Kidney (tissue), 14 donors: Measurements from ENCODE around the gene CTBS. TPM values are rescaled to one million over a fixed set of nuclear protein-coding genes. Genes with fewer than 3 reads are reported as not detected.

ENCODE experiments used
- DNase-seq, 5 donors: peaks; one replicate each; pipeline ENCODE4 v3.0.0-alpha.2; 2013 to 2020
- FAIRE-seq: peaks from 2 replicates; lab custom pipeline; 2012; peaks lifted over from hg19 to GRCh38; lab: Jason Lieb, UNC
- H3K27ac ChIP-seq, 2 donors: one replicate each; pipeline ENCODE4 v1.7.0; 2013; ENCODE audit warnings: low read depth in 2 of 2, low read length in 2 of 2, inconsistent platforms in 1 of 2
- H3K27me3 ChIP-seq: one replicate; pipeline ENCODE4 v1.7.1; 2013; ENCODE audit warnings: low read length, inconsistent platforms; ENCODE audit not compliant: control insufficient read depth, insufficient read depth
- H3K36me3 ChIP-seq, 3 donors: one replicate each; pipeline versions ENCODE4 v1.7.0 to v1.7.1; 2013; ENCODE audit warnings: low read length in 3 of 3, control low read depth in 1 of 3, inconsistent platforms in 1 of 3; ENCODE audit not compliant: insufficient read depth in 3 of 3, control insufficient read depth in 2 of 3
- H3K4me1 ChIP-seq, 3 donors: one replicate each; pipeline versions ENCODE4 v1.7.0 to v1.7.1; 2013; ENCODE audit warnings: low read length in 3 of 3, inconsistent platforms in 1 of 3, low read depth in 1 of 3; ENCODE audit not compliant: control insufficient read depth in 2 of 3, insufficient read depth in 2 of 3
- H3K4me3 ChIP-seq, 3 donors: one replicate each; pipeline versions ENCODE4 v1.7.0 to v1.8.1; 2013; ENCODE audit warnings: low read length in 3 of 3, control low read depth in 1 of 3, inconsistent platforms in 1 of 3
- H3K9ac ChIP-seq, 3 donors: one replicate each; pipeline versions ENCODE4 v1.7.0 to v1.7.1; 2013; ENCODE audit warnings: low read length in 3 of 3, control low read depth in 1 of 3, inconsistent platforms in 1 of 3
- H3K9me3 ChIP-seq, 3 donors: one replicate each; pipeline versions ENCODE4 v1.7.0 to v1.7.1; 2013; ENCODE audit warnings: low read length in 3 of 3, control low read depth in 1 of 3, inconsistent platforms in 1 of 3; ENCODE audit not compliant: control insufficient read depth in 2 of 3, insufficient read depth in 1 of 3
- intact Hi-C: fragments of 100-400 bp; cut with DNase I; formaldehyde crosslinking; loops from one replicate; pipeline ENCODE4 v1.11.1; 2022
- polyA plus RNA-seq: library from polyadenylated mRNA; stranded (reverse); fragments of 350-450 nt; fragmentation: Illumina TruSeq; extraction: RNeasy Lipid Tissue Mini Kit (QIAGEN cat#74804); gene quantifications from one replicate; pipeline ENCODE4 v1.2.3, GENCODE V29; 2014; ENCODE audit warnings: low read depth, low replicate concordance; ENCODE audit not compliant: insufficient read depth
- total RNA-seq: library from RNA; stranded (reverse); fragmentation: NEBNext Ultra II Directional; extraction: Animal tissue kit (Norgen Biotek cat#: 25700); gene quantifications from one replicate; pipeline ENCODE4 v1.2.1, GENCODE V29; 2021
- TF ChIP-seq, protein P1 (sequence below): IDR thresholded peaks from 3 replicates; pipeline ENCODE4 v1.5.1; 2012; ENCODE audit warnings: mild to moderate bottlenecking, moderate library complexity, borderline replicate concordance; ENCODE audit not compliant: insufficient read depth; ENCODE audit errors: extremely low read depth
- donor health status: control.
- donor health status: control.
- donor health status: control.
- donor health status: control.
- donor health status: control.
- donor health status: DM: yes; HTN: yes; CAD: no.
- donor health status: Normal renal cell carcinoma (clear cell type).

Gene CTBS
- total and polyA plus RNA-seq, 2 donors from 2014 or later: 19.1 to 32.0 TPM

DNA sequence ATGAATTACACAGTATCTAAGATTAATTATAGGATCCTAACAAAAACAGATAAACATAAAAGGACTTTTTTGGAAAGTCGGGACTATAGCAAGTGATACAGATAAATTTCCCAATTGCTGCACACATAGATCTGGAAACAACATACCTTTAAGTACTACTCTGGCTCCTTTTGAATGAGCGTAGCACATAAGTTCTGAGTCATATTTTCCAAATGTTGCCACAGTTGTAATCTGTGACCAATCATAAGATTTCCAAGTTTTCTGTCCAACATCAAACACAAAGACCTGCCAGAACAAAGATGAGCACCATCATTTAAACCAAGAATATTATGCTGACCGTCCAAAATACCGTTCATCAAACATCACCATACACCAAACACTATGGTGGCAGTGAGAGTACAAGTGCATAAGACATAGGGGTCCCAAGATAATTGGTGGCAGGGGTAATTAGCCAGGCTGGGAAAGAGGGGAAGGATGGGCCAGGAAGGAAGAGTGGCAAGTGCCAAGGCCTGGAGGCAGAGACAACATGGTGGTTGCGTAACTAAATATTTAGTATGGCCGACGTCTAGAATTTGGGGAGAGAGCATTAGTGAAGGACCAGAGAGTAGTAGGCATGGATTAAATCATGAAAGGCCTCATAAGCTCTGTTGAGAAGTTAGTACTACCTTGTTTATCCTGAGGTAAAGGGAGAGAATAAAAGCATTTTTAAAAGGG is 3.6 kb downstream of the CTBS start:
- TF ChIP-seq, protein P1, sequence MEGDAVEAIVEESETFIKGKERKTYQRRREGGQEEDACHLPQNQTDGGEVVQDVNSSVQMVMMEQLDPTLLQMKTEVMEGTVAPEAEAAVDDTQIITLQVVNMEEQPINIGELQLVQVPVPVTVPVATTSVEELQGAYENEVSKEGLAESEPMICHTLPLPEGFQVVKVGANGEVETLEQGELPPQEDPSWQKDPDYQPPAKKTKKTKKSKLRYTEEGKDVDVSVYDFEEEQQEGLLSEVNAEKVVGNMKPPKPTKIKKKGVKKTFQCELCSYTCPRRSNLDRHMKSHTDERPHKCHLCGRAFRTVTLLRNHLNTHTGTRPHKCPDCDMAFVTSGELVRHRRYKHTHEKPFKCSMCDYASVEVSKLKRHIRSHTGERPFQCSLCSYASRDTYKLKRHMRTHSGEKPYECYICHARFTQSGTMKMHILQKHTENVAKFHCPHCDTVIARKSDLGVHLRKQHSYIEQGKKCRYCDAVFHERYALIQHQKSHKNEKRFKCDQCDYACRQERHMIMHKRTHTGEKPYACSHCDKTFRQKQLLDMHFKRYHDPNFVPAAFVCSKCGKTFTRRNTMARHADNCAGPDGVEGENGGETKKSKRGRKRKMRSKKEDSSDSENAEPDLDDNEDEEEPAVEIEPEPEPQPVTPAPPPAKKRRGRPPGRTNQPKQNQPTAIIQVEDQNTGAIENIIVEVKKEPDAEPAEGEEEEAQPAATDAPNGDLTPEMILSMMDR: no peak
- Histone ChIP-seq H3K4me3 (no peak overlapping the region), H3K27me3 (no peaks in the 10 kb centered on the region), H3K9me3 (no peaks in the 10 kb centered on the region), H3K36me3 (peaks cover 0 to 5% (median 0%) of the 10 kb centered on the region in 3 donors), H3K4me1 (peaks cover 0 to 3% (median 0%) of the 10 kb centered on the region in 3 donors), H3K9ac (no peak overlapping the region), H3K27ac (no peak overlapping the region)
- intact Hi-C loops: no loop called here
- no peak for FAIRE-seq
- DNase-seq: no peak

DNA sequence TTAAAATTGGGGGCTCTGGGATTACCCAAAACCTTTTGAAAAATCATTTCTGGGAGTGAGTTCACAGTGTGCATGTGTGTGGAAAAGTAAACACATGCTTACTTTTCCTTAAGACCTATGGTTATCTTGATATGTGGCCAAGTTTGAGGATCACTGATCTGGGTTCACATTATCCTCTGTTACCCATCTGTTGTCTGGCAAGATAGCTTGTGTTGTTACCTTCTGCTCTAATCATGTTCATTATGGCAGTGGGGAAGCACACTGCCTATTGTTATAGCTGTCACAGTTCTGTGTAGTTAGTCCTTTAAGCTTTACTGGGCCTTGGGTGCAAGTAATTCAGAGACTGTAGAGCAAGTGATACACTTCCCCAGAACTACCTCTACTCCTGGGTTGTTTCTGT is 5.0 kb downstream of the CTBS start:
- Histone ChIP-seq H3K27me3 (no peaks in the 10 kb centered on the region), H3K36me3 (peaks cover 0 to 5% (median 0%) of the 10 kb centered on the region in 3 donors), H3K4me3 (no peak overlapping the region), H3K9ac (no peak overlapping the region), H3K27ac (no peak overlapping the region), H3K4me1 (peaks cover 0 to 3% (median 0%) of the 10 kb centered on the region in 3 donors), H3K9me3 (no peaks in the 10 kb centered on the region)
- intact Hi-C loops: no loop called here
- no peak for DNase-seq
- FAIRE-seq: no peak
- TF ChIP-seq, protein P1: no peak

DNA sequence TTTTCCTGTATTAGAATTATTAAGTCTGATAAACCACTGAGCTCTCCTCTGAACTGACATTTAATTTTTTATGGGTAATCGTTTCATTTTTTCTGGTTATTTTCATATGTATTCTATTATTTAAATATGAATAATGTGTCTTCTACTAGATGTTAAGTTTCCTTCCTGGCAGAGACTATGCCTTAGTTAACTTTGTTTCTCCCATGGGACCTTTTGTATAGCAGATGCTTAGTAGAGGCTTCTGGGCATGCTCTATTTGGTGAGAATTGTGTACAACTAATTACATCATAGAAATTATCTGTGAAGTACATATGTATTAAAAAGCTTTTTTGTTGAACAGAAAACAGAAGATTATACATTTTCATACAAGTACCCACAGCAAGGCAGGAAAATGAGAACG is 23.4 kb downstream of the CTBS start:
- peaks cover 0 to 2% (median 0%) of the 10 kb centered on the region in 3 donors for H3K36me3 ChIP-seq
- no peaks in the 10 kb centered on the region for H3K27me3 ChIP-seq
- intact Hi-C loops: no loop called here
- TF ChIP-seq, protein P1: no peak
- no peaks in the 10 kb centered on the region for H3K9me3 ChIP-seq
- FAIRE-seq: no peak
- H3K9ac ChIP-seq: no peak overlapping the region
- no peak for DNase-seq
- no peak overlapping the region for H3K4me3 ChIP-seq
- H3K27ac ChIP-seq: no peak overlapping the region
- H3K4me1 ChIP-seq: no peaks in the 10 kb centered on the region

DNA sequence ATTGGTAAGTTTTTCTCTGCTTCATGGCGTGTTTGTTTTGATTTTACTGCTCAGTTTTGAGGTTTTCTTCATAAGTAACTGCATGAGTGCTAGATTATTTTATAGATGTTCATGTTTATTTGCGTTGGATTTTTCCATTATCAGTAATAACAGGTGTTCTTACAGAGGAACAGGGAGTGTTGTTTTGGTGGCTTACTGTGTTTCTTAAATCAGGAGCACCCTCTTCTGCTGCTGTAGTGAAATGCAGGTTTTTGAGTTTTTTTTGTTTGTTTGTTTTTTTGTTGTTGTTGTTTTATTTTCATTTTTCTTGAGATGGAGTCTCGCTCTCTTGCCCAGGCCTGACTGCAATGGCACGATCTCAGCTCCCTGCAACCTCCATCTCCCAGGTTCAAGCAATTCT is 32.6 kb downstream of the CTBS start:
- DNase-seq: no peak
- TF ChIP-seq, protein P1: no peak
- Histone ChIP-seq H3K9ac (no peak overlapping the region), H3K27me3 (no peaks in the 10 kb centered on the region), H3K9me3 (no peaks in the 10 kb centered on the region), H3K36me3 (no peaks in the 10 kb centered on the region), H3K4me1 (no peaks in the 10 kb centered on the region), H3K27ac (no peak overlapping the region), H3K4me3 (no peak overlapping the region)
- peak; percentile 23 for FAIRE-seq
- intact Hi-C loops: no loop called here
